Activated naive CD4-positive, alpha-beta T cell treated with anti-CD3 and anti-CD28 coated beads, Interleukin-2, amount 10 ng/mL, durations not matched to agents 7 days and 5 days (primary cell): ENCODE measurements around the gene FANCB.

Source experiments
- CTCF ChIA-PET: fragments of 350-600 bp; sonication (Branson Sonifier 250); formaldehyde crosslinking; loops from one replicate; lab custom pipeline; 2021; ENCODE audit warnings: antibody characterized with exemption; lab: Charles Lee
- DNase-seq: peaks from one replicate; pipeline ENCODE4 v3.0.0-alpha.2; 2020
- H3K27ac Mint-ChIP-seq: one replicate; pipeline ENCODE4 v1.8.0; 2021; ENCODE audit warnings: mild to moderate bottlenecking, moderate library complexity, mixed read lengths
- H3K27me3 Mint-ChIP-seq: one replicate; pipeline ENCODE4 v1.8.0; 2021; ENCODE audit warnings: mild to moderate bottlenecking, mixed read lengths
- H3K36me3 Mint-ChIP-seq: one replicate; pipeline ENCODE4 v1.8.0; 2021; ENCODE audit warnings: mixed read lengths
- H3K4me1 Mint-ChIP-seq: one replicate; pipeline ENCODE4 v1.8.0; 2021; ENCODE audit warnings: mixed read lengths
- H3K4me3 Mint-ChIP-seq: one replicate; pipeline ENCODE4 v1.8.0; 2021; ENCODE audit warnings: mild to moderate bottlenecking, moderate library complexity, mixed read lengths
- H3K9me3 Mint-ChIP-seq: one replicate; pipeline ENCODE4 v1.8.0; 2021; ENCODE audit warnings: mixed read lengths

The FANCB gene

DNA sequence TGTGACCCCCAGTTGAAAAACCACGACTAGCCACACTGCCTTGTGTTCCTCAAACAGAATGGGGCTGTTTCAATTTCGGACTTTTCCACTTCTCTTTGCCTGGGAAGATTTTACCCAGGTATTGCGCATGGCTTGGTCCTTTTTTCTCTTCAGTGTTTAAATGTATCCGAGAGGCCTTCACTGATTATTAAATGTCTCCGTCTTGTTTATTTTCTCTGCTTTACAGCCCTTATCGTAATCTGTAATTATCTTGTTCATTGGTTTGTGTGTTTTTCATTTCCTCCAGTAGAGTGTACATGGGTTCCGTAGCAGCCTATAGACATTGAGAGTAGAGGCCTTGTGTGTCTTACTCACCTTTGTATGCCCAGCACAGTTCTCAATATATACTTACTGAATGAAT, 2.8 kb upstream of the FANCB start:
- H3K4me3 Mint-ChIP-seq, result no peak overlapping the region
- H3K4me1 Mint-ChIP-seq, result peaks cover 25% of the 10 kb centered on the region
- DNase-seq, result no peak
- no peak overlapping the region for H3K27ac Mint-ChIP-seq
- no peaks in the 10 kb centered on the region for H3K27me3 Mint-ChIP-seq
- peaks cover 8% of the 10 kb centered on the region for H3K36me3 Mint-ChIP-seq
- H3K9me3 Mint-ChIP-seq, result no peaks in the 10 kb centered on the region
- CTCF ChIA-PET, result no interaction called here

DNA sequence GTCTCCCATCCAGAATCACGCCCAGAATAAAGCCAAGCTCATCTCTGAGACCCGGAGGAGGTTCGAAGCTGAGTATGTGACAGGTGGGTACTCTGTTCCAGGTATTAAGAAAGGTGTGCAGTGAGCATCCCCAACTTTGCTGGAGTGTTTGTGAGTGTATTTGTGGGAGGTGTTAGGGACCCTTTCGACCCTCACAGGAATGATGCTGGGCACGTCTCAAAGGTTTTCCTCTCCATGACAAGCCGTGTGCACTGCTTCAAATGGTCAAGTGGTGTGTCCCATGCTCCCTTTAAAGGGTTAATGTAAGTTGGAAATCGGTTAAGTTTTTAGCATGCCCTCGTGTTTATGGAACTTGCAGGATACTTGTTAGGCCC, 794 bp upstream of the FANCB start:
- H3K27me3 Mint-ChIP-seq, result no peaks in the 10 kb centered on the region
- CTCF ChIA-PET, result no interaction called here
- DNase-seq, result no peak
- peaks cover 12% of the 10 kb centered on the region for H3K36me3 Mint-ChIP-seq
- peaks cover 31% of the 10 kb centered on the region for H3K4me1 Mint-ChIP-seq
- H3K9me3 Mint-ChIP-seq, result no peaks in the 10 kb centered on the region
- H3K27ac Mint-ChIP-seq, result peak overlapping the region; percentile 88
- peak overlapping the region; percentile 83 for H3K4me3 Mint-ChIP-seq

DNA sequence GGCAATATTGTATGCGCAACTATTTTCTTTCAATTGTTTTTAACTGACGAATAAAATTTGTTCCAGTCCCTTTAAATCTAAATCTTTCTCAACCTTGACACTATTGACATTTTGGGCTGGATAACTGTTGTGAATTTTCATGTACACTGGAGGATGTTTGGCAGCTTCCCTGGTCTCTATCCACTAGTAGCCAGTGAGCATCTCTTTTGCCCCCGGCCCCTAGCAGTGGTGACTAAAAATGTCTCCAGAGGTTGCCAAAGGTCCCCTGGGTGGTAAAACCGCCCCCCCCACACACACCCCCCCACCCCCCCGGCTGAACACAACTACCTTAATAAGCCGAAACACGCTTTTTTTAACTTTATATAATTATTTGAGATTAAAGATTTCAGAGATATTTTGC, 514 bp downstream of the FANCB start:
- Mint-ChIP-seq H3K9me3 (peaks cover 2% of the 10 kb centered on the region), H3K4me1 (peaks cover 31% of the 10 kb centered on the region), H3K36me3 (peaks cover 17% of the 10 kb centered on the region), H3K27ac (peak overlapping the region; percentile 88), H3K27me3 (no peaks in the 10 kb centered on the region), H3K4me3 (peak overlapping the region; percentile 83)
- CTCF ChIA-PET, result interaction anchor here (0.6 kb wide), 1 partner anchor 11 kb away, joined by 3 read pairs; no protein-coding TSS in a partner anchor
- no peak for DNase-seq

DNA sequence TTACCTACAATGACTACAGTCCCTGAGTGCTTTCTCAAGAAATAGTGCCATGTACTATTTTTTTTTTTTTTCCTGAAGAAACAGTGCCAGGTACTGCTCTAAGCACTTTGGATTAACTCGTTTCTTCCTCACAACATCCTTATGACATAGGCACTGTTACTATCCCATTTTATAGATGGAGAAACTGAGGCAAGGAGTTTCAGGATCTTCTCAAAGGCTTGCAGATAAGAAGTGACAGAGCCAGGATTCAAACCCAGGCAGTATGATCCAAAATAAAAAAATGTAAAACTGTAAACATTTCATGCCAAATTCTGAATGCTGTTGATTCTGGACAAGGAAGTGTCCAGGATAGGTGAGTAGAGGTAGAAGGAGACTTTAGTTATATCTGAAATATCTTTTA, 1.1 kb downstream of the FANCB start:
- Mint-ChIP-seq H3K27ac (no peak overlapping the region), H3K4me1 (peaks cover 31% of the 10 kb centered on the region), H3K4me3 (peak overlapping the region; percentile 83), H3K9me3 (peaks cover 6% of the 10 kb centered on the region), H3K36me3 (peaks cover 19% of the 10 kb centered on the region), H3K27me3 (no peaks in the 10 kb centered on the region)
- no peak for DNase-seq
- CTCF ChIA-PET, result no interaction called here

DNA sequence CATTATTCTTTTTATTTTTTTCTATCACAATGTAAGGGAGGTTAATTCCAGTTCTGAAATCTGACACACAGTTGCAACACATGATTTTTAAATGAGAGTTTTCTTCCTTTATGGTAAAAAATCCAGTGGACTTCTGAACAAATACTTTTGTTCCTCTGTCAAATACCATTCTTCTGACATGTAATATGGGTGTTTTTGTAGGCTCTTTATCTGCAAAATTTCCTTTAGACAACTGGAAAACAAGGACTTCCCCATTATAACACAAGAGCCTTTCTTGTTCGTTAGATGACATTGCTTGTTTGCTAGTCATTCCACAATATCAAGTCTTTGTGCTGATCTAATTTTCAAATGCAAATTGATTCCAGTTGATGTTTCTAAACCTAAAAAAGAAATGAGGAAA, 7.7 kb downstream of the FANCB start:
- no peak overlapping the region for H3K4me3 Mint-ChIP-seq
- H3K4me1 Mint-ChIP-seq, result peaks cover 5% of the 10 kb centered on the region
- H3K27ac Mint-ChIP-seq, result no peak overlapping the region
- no peaks in the 10 kb centered on the region for H3K27me3 Mint-ChIP-seq
- DNase-seq, result no peak
- CTCF ChIA-PET, result no interaction called here
- peaks cover 23% of the 10 kb centered on the region for H3K36me3 Mint-ChIP-seq
- peaks cover 6% of the 10 kb centered on the region for H3K9me3 Mint-ChIP-seq

DNA sequence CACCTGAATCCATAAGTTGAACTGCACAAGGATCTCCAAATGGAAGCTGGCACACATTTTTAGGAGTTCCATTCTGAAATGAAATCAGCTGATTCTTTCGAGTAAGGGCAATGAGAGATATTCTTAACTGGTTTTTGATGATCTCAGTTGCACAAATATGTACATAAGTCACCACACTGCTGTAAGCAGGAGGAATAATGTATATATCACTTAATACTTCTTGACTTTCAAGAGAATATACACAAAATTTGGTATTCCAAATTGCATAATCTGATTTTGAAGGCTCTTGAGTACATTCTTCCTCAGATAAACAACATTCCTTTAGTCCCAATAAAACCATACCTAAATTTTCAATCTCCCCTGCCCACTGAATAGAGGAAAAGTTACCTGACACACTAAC, 8.2 kb downstream of the FANCB start:
- H3K27me3 Mint-ChIP-seq, result no peaks in the 10 kb centered on the region
- peaks cover 22% of the 10 kb centered on the region for H3K36me3 Mint-ChIP-seq
- peaks cover 4% of the 10 kb centered on the region for H3K4me1 Mint-ChIP-seq
- no peak overlapping the region for H3K4me3 Mint-ChIP-seq
- no peak overlapping the region for H3K27ac Mint-ChIP-seq
- no peak for DNase-seq
- CTCF ChIA-PET, result no interaction called here
- peaks cover 6% of the 10 kb centered on the region for H3K9me3 Mint-ChIP-seq

DNA sequence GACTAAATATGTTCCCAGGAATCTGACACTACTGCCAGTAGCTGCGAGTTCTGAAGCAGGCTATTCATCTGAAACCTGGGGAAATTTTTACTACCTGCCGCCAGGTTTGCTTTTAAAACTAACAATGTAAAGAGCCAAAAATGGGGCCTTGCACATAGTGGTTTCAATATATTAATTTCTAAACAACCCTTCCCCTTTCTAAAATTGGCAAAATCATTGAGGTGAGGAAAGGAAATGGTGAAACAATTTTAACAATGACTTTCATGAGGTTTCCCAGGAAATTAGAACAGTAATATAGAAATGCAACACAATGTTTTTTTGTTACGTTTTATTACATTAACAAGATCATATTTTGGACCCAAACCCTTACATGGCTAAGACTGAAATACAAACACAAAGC, 21.3 kb downstream of the FANCB start:
- H3K4me3 Mint-ChIP-seq, result no peak overlapping the region
- no peak for DNase-seq
- peaks cover 5% of the 10 kb centered on the region for H3K36me3 Mint-ChIP-seq
- no peaks in the 10 kb centered on the region for H3K27me3 Mint-ChIP-seq
- H3K4me1 Mint-ChIP-seq, result peaks cover 3% of the 10 kb centered on the region
- H3K9me3 Mint-ChIP-seq, result no peaks in the 10 kb centered on the region
- no peak overlapping the region for H3K27ac Mint-ChIP-seq
- CTCF ChIA-PET, result no interaction called here

DNA sequence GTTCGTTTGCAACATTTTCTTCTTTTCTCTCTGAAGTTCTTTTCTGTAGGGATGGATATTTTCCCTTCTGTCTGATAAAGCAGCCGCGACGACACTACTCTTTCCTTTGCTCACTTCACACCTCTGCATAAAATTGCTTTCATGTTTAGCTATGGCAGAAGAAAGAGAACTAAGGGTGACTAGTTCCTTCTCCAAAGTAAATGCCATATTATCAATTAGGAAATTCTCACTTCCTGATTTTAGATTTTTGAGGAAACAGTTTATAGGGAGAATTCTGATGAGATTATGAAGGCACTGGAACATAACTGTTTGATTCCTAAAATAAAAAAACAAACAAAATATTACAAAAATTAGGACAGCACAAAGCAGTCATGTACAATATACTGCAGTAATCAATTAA, 29.2 kb downstream of the FANCB start:
- no peaks in the 10 kb centered on the region for H3K9me3 Mint-ChIP-seq
- peaks cover 16% of the 10 kb centered on the region for H3K36me3 Mint-ChIP-seq
- H3K27me3 Mint-ChIP-seq, result no peaks in the 10 kb centered on the region
- CTCF ChIA-PET, result no interaction called here
- no peak overlapping the region for H3K4me3 Mint-ChIP-seq
- no peak for DNase-seq
- H3K4me1 Mint-ChIP-seq, result no peaks in the 10 kb centered on the region
- H3K27ac Mint-ChIP-seq, result no peak overlapping the region

DNA sequence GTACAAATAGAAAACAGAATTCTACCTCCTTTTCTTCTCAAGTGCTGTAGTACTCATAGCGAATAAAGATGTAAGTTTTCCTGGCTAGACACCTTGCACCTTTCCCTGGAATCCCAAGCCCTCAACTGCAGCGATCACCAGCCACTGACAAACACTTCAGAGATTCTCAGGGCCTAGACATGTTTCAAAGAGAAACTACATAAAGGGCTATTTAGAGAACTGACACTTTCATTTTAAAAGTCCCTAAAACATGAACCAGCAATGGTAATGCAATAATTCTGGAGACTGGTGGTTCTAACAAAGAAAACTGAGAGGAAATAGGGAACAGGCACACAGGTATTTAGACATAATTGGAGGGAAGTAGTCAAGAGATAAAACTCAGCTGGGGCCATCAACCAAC, 35.7 kb downstream of the FANCB start:
- Mint-ChIP-seq H3K27ac (peak overlapping the region; percentile 58), H3K4me1 (no peaks in the 10 kb centered on the region), H3K36me3 (peaks cover 36% of the 10 kb centered on the region), H3K9me3 (no peaks in the 10 kb centered on the region), H3K4me3 (no peak overlapping the region), H3K27me3 (no peaks in the 10 kb centered on the region)
- CTCF ChIA-PET, result no interaction called here
- no peak for DNase-seq

DNA sequence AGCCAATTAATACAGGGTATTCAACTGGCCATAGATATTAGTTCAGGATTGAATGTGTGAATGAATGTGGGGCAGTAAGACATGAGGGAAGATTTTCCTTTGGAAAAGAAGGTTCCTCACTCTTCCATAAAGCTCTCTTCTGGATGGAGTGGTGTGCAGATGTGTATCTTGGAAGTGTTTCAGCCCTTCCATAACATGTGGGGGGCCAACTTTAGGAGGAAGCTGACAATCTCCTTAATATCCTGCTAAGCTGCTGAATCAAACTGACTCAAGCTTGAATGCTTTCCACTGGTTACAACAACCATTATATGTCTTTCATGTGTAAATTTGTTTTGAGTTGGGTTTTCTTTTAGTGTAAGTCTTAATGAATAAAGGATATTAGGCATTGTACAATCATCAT, 40.3 kb downstream of the FANCB start:
- CTCF ChIA-PET, result no interaction called here
- Mint-ChIP-seq H3K9me3 (no peaks in the 10 kb centered on the region), H3K36me3 (peaks cover 32% of the 10 kb centered on the region), H3K4me3 (no peak overlapping the region), H3K27ac (no peak overlapping the region), H3K4me1 (no peaks in the 10 kb centered on the region), H3K27me3 (no peaks in the 10 kb centered on the region)
- no peak for DNase-seq

DNA sequence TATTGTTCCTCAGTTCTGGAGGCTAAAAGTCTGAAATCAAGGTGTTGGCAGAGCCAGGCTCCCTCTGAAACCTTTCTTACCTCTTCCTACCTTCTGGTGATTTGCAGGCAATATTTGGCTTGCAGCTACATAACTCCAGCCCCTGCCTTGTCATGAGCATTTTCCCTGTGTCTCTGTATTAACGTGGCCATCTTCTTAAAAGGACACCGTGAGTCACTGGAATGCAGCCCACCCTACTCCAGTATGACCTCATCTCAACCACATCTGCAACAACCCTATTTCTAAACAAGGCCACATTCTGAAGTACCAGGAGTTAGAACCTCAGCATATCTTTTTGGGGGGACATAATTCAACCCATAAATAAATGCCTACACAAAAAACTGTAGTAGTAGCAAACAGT, 40.7 kb downstream of the FANCB start:
- no peak for DNase-seq
- no peak overlapping the region for H3K4me3 Mint-ChIP-seq
- no peak overlapping the region for H3K27ac Mint-ChIP-seq
- no peaks in the 10 kb centered on the region for H3K9me3 Mint-ChIP-seq
- H3K36me3 Mint-ChIP-seq, result peaks cover 31% of the 10 kb centered on the region
- H3K4me1 Mint-ChIP-seq, result no peaks in the 10 kb centered on the region
- CTCF ChIA-PET, result no interaction called here
- H3K27me3 Mint-ChIP-seq, result no peaks in the 10 kb centered on the region

DNA sequence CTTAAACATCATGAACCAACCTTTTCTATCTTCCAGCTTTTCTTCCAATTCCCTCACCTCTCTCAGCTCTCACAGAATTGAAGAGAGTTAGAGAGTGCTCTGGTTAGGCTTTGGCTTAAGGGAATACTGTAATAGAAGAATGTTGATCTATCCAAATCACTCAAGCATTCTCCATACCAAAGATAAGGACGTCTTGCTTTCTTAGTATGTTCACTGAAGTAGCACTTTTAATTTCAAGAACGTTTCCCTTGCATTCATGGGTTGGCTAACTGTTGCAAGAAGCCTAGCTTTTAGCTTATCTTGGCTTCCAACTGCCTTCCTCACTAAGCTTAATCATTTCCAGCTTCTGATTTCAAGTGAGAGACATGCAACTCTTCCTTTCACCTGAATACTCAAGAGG, 43.2 kb downstream of the FANCB start:
- DNase-seq, result no peak
- Mint-ChIP-seq H3K36me3 (peaks cover 16% of the 10 kb centered on the region), H3K4me1 (no peaks in the 10 kb centered on the region), H3K9me3 (no peaks in the 10 kb centered on the region), H3K27ac (no peak overlapping the region), H3K27me3 (no peaks in the 10 kb centered on the region), H3K4me3 (no peak overlapping the region)
- CTCF ChIA-PET, result no interaction called here

DNA sequence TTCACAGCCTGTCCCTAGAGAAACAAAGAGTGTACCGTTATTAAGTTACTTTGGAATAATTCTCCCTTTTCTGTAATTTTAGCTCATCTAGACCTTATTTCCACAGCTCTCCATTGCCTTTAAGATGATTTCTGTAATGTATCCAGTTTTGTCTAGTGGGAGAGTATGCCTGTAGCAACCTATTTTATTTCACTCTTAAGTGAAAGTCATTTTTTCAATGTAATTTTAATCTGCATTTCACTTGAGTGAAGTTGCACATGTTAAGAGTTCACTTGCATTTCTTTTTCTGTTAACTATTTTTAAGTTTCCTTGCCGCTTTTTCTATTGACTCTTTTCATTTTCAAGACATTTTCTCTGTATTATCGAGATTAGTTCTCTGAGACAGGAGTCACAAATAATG, 46.5 kb downstream of the FANCB start:
- peaks cover under 1% of the 10 kb centered on the region for H3K36me3 Mint-ChIP-seq
- H3K4me1 Mint-ChIP-seq, result no peaks in the 10 kb centered on the region
- no peaks in the 10 kb centered on the region for H3K9me3 Mint-ChIP-seq
- no peaks in the 10 kb centered on the region for H3K27me3 Mint-ChIP-seq
- H3K27ac Mint-ChIP-seq, result no peak overlapping the region
- CTCF ChIA-PET, result no interaction called here
- DNase-seq, result no peak
- H3K4me3 Mint-ChIP-seq, result no peak overlapping the region

DNA sequence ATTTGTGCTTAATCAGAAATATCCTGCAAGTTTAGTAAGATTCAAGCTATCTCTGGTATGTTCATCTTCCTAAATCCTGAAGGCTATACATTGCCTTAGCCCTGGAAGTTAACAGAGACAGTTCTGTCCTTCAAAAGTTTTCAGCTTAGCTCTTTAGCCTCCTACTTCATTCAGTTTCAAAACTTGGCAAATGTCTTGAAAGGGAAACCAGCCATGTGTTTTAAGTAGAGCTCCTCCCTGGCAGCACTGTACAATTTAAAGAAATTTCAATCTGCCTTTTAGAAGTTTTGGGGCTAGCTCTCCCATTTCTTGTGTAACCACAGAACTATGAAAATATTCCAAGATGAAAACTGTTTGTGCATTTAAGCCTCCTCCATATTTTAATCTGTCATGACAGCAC, 47.0 kb downstream of the FANCB start:
- no peak for DNase-seq
- Mint-ChIP-seq H3K9me3 (no peaks in the 10 kb centered on the region), H3K36me3 (no peaks in the 10 kb centered on the region), H3K27me3 (no peaks in the 10 kb centered on the region), H3K4me3 (no peak overlapping the region), H3K27ac (no peak overlapping the region), H3K4me1 (no peaks in the 10 kb centered on the region)
- CTCF ChIA-PET, result no interaction called here

DNA sequence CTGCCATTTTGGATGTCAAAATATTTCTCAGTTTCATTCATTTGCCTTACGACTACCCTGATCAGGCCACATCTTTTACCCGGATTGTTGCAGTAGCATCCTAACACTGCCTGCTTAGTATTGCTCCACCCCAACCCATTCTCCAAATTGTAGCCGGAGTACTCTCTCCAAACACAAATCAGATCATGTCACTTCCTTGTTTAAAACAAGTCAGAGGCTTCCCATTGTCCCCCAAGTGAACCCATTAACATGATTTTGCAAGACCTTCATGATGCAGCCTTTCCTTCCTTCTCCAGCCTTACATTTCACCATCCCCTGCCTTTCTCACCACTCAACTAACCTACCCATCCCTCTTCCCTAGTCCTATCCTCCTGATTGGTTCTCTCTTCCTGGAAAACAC, 53.1 kb downstream of the FANCB start:
- H3K4me1 Mint-ChIP-seq, result no peaks in the 10 kb centered on the region
- H3K4me3 Mint-ChIP-seq, result no peak overlapping the region
- no peaks in the 10 kb centered on the region for H3K9me3 Mint-ChIP-seq
- CTCF ChIA-PET, result no interaction called here
- H3K36me3 Mint-ChIP-seq, result no peaks in the 10 kb centered on the region
- no peak for DNase-seq
- H3K27ac Mint-ChIP-seq, result no peak overlapping the region
- no peaks in the 10 kb centered on the region for H3K27me3 Mint-ChIP-seq

DNA sequence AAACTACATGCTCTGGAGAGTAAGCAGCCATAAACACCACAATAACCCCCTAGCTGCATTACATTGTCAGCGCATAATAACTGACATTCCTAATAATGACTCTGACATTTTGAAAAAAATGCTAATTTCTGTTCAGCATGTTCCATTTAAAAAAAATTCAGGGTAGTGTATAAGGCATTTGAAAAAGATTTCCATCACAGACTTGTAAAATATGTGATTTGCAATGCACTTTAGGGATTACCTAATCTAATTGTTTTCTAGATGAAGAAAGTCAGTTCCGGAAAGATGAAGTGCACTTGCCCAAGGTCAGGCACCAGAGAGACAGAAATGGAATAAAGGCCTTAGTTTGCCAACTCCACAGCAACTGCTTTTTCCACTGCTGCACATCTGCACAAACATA, 55.3 kb downstream of the FANCB start:
- no peak overlapping the region for H3K27ac Mint-ChIP-seq
- H3K4me1 Mint-ChIP-seq, result no peaks in the 10 kb centered on the region
- CTCF ChIA-PET, result no interaction called here
- no peaks in the 10 kb centered on the region for H3K9me3 Mint-ChIP-seq
- no peaks in the 10 kb centered on the region for H3K36me3 Mint-ChIP-seq
- no peaks in the 10 kb centered on the region for H3K27me3 Mint-ChIP-seq
- H3K4me3 Mint-ChIP-seq, result no peak overlapping the region
- DNase-seq, result no peak
